Measurements from ENCODE around the gene SMYD2. TPM values are rescaled to one million over a fixed set of nuclear protein-coding genes. Genes with fewer than 3 reads are reported as not detected.

SMYD2 gene
- polyA plus RNA-seq, 4 donors, result 41.0 to 53.3 (median 46.1) TPM

DNA sequence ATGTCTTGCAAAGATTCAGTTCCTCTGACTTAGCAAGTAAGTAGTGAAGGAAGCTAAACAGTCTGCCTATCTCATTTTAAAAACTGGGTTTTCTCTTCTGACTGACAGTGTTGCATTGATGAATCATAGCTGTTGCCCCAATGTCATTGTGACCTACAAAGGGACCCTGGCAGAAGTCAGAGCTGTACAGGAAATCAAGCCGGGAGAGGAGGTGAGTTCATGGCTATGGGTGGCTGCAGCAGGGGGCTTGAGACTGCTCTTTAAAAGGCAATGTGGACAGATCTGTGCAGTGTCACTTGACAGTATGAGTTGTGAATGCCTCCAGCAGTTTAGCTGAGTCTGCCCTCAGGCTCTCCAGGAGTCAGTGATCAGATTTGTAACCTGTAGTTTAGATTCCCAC lies 46.6 kb downstream of the SMYD2 start:
- DNase-seq (ENCODE audit: low read depth in 4 of 4, low spot score in 2 of 4), result no peak

- DNase-seq (ENCODE audit: low read depth in 4 of 4, low spot score in 2 of 4), result peak; percentile 48 to 85 (median 59)
These were observed 48.0 kb downstream of the SMYD2 start for GRCh38 chr1:214328770-214329469.

DNA sequence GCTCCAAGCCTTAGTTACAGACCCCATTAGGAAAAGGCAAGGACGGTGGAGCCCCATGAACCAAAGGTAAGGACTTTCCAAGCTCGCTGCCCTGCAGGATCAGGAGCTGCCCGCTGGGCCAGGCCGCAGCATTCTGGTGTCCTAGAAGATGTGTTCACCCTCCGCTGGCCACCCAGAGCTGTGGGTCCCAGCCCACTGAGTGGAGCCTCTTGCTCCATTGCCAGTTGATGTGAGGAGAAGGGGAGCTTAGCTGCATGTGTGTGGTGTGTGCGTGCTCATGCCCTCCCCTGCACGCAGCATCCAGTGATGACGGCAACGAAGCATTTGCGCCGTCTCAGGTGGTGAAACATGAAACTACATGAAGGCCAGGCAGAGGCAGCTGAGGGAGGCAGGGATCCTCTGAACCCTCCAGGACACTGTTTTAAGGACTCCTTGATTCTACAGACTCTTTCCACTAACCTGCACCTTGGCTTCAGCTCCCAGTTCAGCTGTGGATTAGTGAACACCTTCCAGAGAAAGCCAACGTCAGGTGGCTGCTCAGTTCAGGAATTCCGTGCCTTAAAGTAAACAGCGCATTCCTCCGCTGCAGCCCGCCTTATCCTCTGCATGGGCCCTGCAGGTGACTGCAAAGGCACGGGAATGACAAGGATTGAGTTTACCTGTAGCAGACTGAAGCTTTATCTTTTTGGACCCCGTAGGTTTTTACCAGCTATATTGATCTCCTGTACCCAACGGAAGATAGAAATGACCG lies 48.7 kb downstream of the SMYD2 start:
- DNase-seq (ENCODE audit: low read depth in 4 of 4, low spot score in 2 of 4), result no peak

DNA sequence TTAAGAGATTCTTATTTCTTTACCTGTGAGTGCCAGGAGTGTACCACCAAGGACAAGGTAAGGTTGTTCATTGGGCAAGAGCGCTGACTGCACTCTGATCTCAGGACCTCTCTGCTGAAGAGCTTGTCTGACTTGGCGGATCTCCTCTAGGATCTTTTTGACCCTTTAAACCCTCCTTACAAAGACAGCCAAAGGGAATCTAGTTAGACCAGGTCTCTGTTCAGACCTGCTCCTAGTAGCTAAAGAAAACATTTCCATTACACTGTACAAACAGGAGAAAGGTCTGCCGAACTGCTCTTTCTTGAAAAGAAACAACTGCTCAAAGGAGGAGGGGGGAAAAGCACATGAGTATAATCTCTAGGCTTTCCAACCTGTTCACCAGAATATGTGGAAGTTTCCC lies 49.3 kb downstream of the SMYD2 start:
- no peak for DNase-seq (ENCODE audit: low read depth in 4 of 4, low spot score in 2 of 4)

GRCh38 chr1:214330715-214331114 lies 49.8 kb downstream of the SMYD2 start:
- no peak for DNase-seq (ENCODE audit: low read depth in 4 of 4, low spot score in 2 of 4)

- DNase-seq (ENCODE audit: low read depth in 4 of 4, low spot score in 2 of 4), result no peak
These were observed 50.2 kb downstream of the SMYD2 start for GRCh38 chr1:214331180-214331579.

DNA sequence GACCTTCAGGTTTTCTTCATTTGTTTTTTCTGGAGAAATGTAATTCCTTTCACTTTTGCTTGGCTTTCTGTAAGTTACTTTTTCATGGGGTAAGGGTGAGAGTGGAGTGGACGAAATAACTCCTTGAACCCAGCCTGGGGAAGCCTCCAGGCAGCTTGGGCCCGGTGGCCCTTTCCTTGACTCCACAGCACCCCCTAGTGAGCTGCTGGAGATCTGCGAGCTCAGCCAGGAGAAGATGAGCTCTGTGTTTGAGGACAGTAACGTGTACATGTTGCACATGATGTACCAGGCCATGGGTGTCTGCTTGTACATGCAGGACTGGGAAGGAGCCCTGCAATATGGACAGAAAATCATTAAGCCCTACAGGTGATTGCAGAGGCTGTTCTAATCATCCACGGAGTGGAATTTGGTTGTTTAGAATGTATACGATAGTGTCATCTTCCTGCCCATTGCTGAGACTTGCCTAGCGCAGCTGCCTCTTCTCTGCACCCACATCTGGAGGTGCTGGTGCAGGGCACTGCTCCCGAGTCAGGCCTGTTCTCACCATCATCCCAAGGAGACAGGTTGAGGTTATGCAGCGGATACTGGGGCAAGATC lies 51.0 kb downstream of the SMYD2 start:
- no peak for DNase-seq (ENCODE audit: low read depth in 4 of 4, low spot score in 2 of 4)

DNA sequence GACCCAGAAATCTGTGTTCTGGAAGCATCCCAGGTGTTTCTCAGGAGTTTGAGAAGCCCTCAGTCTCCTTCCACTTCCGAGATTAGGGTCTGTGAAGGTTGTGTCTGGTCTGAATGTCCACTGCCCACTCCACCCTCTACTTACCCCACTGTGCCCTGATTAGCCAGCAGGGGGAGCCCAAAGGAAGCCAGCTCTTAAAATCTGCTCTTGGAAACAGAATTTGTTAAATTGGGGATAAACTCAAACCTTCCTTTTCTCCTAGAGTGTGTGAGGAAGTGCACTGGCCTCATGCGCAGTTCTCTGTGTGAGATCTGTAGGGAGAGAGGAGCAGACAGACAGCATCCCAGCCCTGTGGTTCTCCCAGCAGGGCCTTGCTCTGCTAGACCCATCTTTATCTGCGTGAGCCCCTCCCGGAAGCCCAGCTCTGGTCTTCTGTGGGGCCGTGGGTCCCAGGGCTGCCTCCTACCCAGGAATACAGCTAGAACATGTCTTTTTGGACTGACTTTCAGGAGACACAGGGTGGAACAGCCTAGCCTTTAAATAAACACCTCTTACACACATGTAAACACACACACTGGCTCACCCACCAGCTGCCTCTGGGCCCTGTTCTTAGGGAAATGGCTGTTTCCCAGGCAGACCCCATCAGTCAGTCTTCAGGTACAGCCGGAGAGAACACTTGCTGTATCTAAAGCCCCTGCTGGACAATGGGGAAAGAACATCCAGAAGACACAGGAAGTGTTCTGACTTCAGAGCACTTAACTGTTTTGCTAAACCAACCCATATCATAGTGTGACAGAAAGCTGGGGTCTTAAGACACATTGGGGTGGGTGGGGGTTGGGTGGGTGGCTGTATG lies 52.2 kb downstream of the SMYD2 start:
- no peak for DNase-seq (ENCODE audit: low read depth in 4 of 4, low spot score in 2 of 4)

- DNase-seq (ENCODE audit: low read depth in 4 of 4, low spot score in 2 of 4), result no peak
These were observed 54.6 kb downstream of the SMYD2 start for GRCh38 chr1:214335567-214335966.

DNA sequence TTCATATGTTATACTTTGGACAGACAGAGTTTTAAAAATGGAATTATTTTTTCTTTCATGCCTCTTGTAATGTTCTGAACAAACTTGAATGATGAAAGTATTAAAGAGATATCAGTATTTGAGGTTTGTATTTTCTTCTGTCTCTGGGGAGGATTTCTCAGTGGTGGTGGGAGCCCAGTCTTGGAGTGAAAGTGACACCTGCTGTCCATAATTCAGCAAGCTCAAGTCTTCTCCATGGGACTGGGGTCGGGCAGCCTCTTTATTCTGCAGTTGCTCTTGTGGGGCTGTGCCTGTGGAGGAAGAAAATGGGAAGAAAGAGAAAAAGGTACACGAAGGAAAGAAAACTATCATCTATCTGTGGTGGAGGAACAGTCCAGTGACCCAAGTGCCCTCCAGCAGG lies 56.1 kb downstream of the SMYD2 start:
- no peak for DNase-seq (ENCODE audit: low read depth in 4 of 4, low spot score in 2 of 4)

DNA sequence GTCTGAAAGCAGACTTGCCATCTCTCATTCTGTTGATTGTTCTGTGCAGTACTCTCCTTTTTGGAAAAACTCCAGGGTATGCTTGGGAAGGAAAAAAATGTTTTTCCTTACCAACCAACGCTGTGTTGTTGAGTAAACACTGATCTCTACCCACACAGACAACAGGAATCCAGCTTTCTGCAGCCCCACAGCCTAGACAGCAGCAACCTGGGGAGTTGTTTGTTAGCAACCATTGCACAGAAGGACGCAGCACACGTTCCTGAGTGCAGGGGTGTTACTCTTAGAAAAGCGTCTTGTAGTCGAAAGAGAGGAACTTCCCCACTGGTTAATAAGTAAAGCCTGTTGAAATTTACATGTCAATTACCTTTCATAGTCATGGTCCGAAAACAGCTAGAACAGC lies 56.6 kb downstream of the SMYD2 start:
- DNase-seq (ENCODE audit: low read depth in 4 of 4, low spot score in 2 of 4), result no peak

DNA sequence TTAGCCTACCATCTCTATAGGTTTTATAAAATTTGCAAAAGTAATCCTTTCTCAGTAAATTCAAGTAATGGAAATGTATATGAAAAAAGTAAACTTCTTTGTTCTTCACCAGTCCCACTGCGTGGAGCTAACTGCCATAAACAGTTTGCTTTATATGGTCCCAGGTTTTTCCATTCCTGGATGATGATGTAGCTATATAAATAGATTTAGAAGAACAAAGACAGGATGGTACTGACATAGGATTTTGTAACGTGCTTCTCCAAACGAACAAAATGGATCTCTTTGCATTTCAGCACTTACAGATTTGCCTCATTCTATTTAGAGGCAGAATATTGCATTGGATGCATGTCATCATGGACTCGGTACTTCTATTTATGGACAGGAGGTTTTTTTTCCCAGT lies 57.3 kb downstream of the SMYD2 start:
- no peak for DNase-seq (ENCODE audit: low read depth in 4 of 4, low spot score in 2 of 4)

GRCh38 chr1:214341459-214341858 lies 60.5 kb downstream of the SMYD2 start:
- no peak for DNase-seq (ENCODE audit: low read depth in 4 of 4, low spot score in 2 of 4)

DNA sequence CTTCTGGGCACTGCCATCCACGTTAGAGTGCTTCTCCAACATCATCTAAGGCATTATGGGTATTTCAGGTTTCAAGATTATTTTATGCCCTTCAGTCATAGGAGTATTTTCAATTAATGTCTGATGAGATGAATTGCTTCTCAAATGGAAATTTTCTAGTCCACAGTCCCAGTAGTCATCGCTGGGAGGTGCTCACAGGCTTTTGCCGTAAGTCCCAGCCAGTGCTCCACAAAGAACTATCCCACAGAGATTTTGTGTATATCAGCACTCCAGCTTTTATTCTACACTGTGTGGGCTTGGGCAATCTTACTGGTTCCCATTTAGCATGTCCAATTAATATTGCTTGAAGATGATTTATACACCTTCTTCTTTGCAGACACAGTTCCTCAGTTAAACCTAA lies 61.0 kb downstream of the SMYD2 start:
- no peak for DNase-seq (ENCODE audit: low read depth in 4 of 4, low spot score in 2 of 4)

DNA sequence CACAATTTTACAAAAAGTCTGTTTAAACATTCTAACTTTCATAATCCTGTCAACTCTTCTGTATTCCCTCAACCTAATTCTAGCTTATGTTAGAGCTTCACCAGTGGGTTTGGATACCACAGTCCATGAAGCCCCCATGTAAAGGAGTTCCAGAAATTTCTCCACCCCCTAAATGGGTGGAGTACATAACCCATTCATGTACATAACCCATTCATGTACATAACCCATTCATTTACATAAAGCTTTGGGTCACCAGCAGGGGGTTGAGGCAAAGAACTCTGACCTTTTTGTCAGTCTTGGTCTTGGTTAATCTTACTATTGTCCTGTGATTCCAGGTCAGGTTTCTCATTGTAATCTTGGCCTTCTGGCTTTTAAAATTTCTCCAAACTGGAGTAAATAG lies 61.6 kb downstream of the SMYD2 start:
- no peak for DNase-seq (ENCODE audit: low read depth in 4 of 4, low spot score in 2 of 4)

GRCh38 chr1:214344897-214345296 lies 63.9 kb downstream of the SMYD2 start:
- no peak for DNase-seq (ENCODE audit: low read depth in 4 of 4, low spot score in 2 of 4)

- no peak for DNase-seq (ENCODE audit: low read depth in 4 of 4, low spot score in 2 of 4)
These were observed 68.0 kb downstream of the SMYD2 start for GRCh38 chr1:214349008-214349407.

DNA sequence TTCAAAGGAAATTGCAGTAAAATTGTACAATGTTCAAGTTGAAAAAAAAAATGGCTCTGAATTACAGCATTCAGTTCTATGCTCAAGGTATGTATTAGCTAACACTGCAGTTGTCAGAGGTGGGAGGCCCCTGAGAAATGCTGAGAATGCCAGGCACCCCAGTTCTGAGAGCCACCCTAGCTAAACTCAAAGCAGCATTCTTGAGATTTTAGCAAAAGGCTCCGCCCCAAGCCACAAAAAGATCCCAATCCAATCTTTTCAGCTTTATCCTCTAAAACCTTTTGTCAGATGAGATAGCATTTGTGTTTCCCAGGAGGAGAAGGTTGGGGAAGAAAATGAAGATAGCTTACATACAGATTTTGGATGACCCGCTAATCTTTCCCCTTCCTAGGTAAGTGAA lies 68.8 kb downstream of the SMYD2 start:
- no peak for DNase-seq (ENCODE audit: low read depth in 4 of 4, low spot score in 2 of 4)

- no peak for DNase-seq (ENCODE audit: low read depth in 4 of 4, low spot score in 2 of 4)
These were observed 70.8 kb downstream of the SMYD2 start for GRCh38 chr1:214351551-214352277.

- DNase-seq (ENCODE audit: low read depth in 4 of 4, low spot score in 2 of 4), result no peak
These were observed 71.9 kb downstream of the SMYD2 start for GRCh38 chr1:214352838-214353237.
